Neuronal stem cell (in vitro differentiated cells): ENCODE results near the gene PDK2.

Experiments used
- DNase-seq: peaks from one replicate; pipeline ENCODE4 v3.0.0-alpha.2; 2013; ENCODE audit warnings: low spot score
- H2AFZ ChIP-seq: one replicate; pipeline ENCODE4 v1.6.1; 2013; ENCODE audit warnings: mild to moderate bottlenecking, low read length, inconsistent platforms
- H2AK5ac ChIP-seq: 2 replicates; pipeline ENCODE4 v1.6.1; 2013; ENCODE audit warnings: low read depth, mild to moderate bottlenecking, inconsistent platforms, low read length, moderate library complexity, mixed read lengths
- H2BK120ac ChIP-seq: 2 replicates; pipeline ENCODE4 v1.6.1; 2013; ENCODE audit warnings: low read depth, mild to moderate bottlenecking, inconsistent platforms, low read length, moderate library complexity, mixed read lengths
- H2BK12ac ChIP-seq: one replicate; pipeline ENCODE4 v1.6.1; 2013; ENCODE audit warnings: low read length, inconsistent platforms
- H2BK15ac ChIP-seq: 2 replicates; pipeline ENCODE4 v1.6.1; 2013; ENCODE audit warnings: mild to moderate bottlenecking, low read length, inconsistent platforms, mixed read lengths
- H2BK5ac ChIP-seq: one replicate; pipeline ENCODE4 v1.6.1; 2013; ENCODE audit warnings: inconsistent platforms, mild to moderate bottlenecking, low read length, moderate library complexity
- H3K14ac ChIP-seq: one replicate; pipeline ENCODE4 v1.6.1; 2013; ENCODE audit warnings: low read length, inconsistent platforms
- H3K18ac ChIP-seq: 2 replicates; pipeline ENCODE4 v1.6.1; 2013; ENCODE audit warnings: low read length, inconsistent platforms
- H3K23ac ChIP-seq: 2 replicates; pipeline ENCODE4 v1.6.1; 2013; ENCODE audit warnings: low read depth, mild to moderate bottlenecking, mixed read lengths, low read length, inconsistent platforms; ENCODE audit not compliant: poor library complexity
- H3K27ac ChIP-seq: replicated peaks from 3 replicates; pipeline ENCODE4 v1.5.1; 2013; ENCODE audit warnings: low read length, inconsistent platforms
- H3K27me3 ChIP-seq, 3 experiments: 2 replicates each; pipeline ENCODE4 v1.6.1; 2013; ENCODE audit warnings: low read length in 3 of 3, mild to moderate bottlenecking in 2 of 3, inconsistent platforms in 1 of 3, low read depth in 1 of 3, mixed read lengths in 1 of 3, moderate library complexity in 1 of 3; ENCODE audit not compliant: control insufficient read depth in 3 of 3, insufficient read depth in 3 of 3
- H3K36me3 ChIP-seq, 2 donors: replicated peaks in 1 of 2; 2 replicates each; pipeline ENCODE4 v1.6.1; 2013; ENCODE audit warnings: low read length in 2 of 2; ENCODE audit not compliant: control insufficient read depth in 2 of 2, insufficient read depth in 2 of 2
- H3K4ac ChIP-seq: 2 replicates; pipeline ENCODE4 v1.6.1; 2013; ENCODE audit warnings: inconsistent platforms, mild to moderate bottlenecking, low read length, moderate library complexity
- H3K4me1 ChIP-seq, 2 donors: 1 replicate in 1 of 2; 2 replicates in 1 of 2; pipeline ENCODE4 v1.6.1; 2013; ENCODE audit warnings: low read length in 2 of 2, low read depth in 1 of 2; ENCODE audit not compliant: control insufficient read depth in 2 of 2, insufficient read depth in 1 of 2
- H3K4me2 ChIP-seq: one replicate; pipeline ENCODE4 v1.6.1; 2013; ENCODE audit warnings: mild to moderate bottlenecking, low read length, inconsistent platforms; ENCODE audit not compliant: insufficient read depth, poor library complexity, severe bottlenecking
- H3K4me3 ChIP-seq, 2 donors: 2 replicates each; pipeline ENCODE4 v1.5.1; 2013; ENCODE audit warnings: low read length in 2 of 2, mild to moderate bottlenecking in 2 of 2, inconsistent platforms in 1 of 2, moderate library complexity in 1 of 2
- H3K79me1 ChIP-seq: one replicate; pipeline ENCODE4 v1.6.1; 2013; ENCODE audit warnings: low read depth, mild to moderate bottlenecking, inconsistent platforms, low read length, moderate library complexity
- H3K9ac ChIP-seq: one replicate; pipeline ENCODE4 v1.6.1; 2013; ENCODE audit warnings: mild to moderate bottlenecking, low read depth, low read length, inconsistent platforms; ENCODE audit not compliant: poor library complexity
- H3K9me3 ChIP-seq, 2 donors: replicated peaks in 1 of 2; 2 replicates each; pipeline versions ENCODE3 to v1.6.1; 2013; ENCODE audit warnings: low read length in 2 of 2, mild to moderate bottlenecking in 2 of 2, inconsistent platforms in 1 of 2, low read depth in 1 of 2, mixed read lengths in 1 of 2, moderate library complexity in 1 of 2; ENCODE audit not compliant: control insufficient read depth in 2 of 2, insufficient read depth in 1 of 2
- H4K8ac ChIP-seq: one replicate; pipeline ENCODE4 v1.6.1; 2013; ENCODE audit warnings: low read depth, mild to moderate bottlenecking, inconsistent platforms, low read length, moderate library complexity
- H4K91ac ChIP-seq: one replicate; pipeline ENCODE4 v1.6.1; 2013; ENCODE audit warnings: low read length, low read depth, mild to moderate bottlenecking, inconsistent platforms; ENCODE audit not compliant: poor library complexity
- WGBS, 2 donors: extraction: QIAGEN DNeasy Blood & Tissue Kit; methylation state at CpG; one replicate each; pipeline ENCODE4 v1.1.7; 2013; ENCODE audit warnings: missing lambda C conversion rate in 2 of 2, mixed read lengths in 1 of 2; ENCODE audit not compliant: insufficient read length in 2 of 2, insufficient replicate concordance in 1 of 2; ENCODE audit errors: extremely low coverage in 2 of 2; 5-methylcytosine and 5-hydroxymethylcytosine counted together

PDK2 gene

DNA sequence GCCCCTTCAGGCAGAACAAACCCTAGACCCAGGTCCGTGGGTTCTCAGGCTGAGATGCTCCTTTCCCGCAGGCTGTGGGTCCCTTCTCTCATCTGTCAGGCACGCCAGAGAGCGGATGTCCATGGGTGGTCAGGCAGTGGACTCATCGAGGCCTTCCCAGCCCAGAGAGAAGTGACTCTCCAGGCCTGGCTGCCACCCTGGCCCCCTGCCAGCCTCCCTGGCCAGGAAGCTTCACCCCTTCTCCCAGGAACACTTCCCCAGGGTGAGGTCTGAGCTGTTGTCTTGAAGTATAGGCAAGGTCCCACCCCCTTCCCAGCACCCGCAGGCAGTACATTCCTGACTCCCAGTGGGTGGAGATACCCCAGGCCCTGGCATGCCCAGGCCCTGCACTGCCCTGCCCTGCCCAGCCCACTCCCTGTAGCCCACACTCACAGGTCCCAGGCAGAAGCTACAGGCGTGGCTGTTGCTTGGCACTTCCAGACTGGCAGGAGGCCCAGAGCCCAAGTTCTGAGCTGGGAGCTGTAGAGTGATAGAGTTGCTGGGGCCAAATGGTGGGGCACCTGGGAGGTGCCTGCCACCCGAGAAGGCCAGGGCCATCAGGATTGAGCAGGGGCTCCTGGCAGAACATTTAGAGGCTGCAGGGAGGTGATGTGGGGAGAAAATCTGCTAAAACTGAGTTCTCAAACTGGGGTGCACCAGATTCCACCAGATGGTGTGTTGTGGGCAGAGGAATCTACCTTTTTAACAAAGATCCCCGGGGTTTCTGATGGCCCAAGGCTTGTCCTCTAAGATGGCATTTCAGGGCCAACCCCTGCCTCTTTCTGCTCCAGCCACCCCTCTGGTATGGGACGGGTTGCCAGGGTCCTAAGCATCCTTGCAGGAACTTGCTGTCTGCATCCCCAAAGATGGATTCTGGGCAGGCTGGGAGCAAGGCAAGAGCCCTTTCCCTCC lies 32.6 kb upstream of the PDK2 start:
- Histone ChIP-seq H4K8ac (no peak overlapping the region), H2BK5ac (peak overlapping the region; percentile 87), H2BK15ac (peak overlapping the region; percentile 60), H3K9ac (no peak overlapping the region), H3K14ac (peak overlapping the region; percentile 47), H3K23ac (no peak overlapping the region), H2BK12ac (no peak overlapping the region), H3K79me1 (no peaks in the 10 kb centered on the region), H3K27ac (no peak overlapping the region), H2AK5ac (peak overlapping the region; percentile 89), H3K9me3 (no peaks in the 10 kb centered on the region), H3K4me3 (no peak overlapping the region), H4K91ac (peak overlapping the region; percentile 79), H3K27me3 (peaks cover 0 to 19% (median 8%) of the 10 kb centered on the region in 3 experiments), H3K4me2 (no peak overlapping the region), H3K36me3 (no peaks in the 10 kb centered on the region), H3K4ac (peak overlapping the region; percentile 85), H3K18ac (peak overlapping the region; percentile 86), H2BK120ac (no peak overlapping the region), H2AFZ (no peak overlapping the region), H3K4me1 (peaks cover 1 to 8% of the 10 kb centered on the region in 2 donors)
- no peak for DNase-seq
- no CpG with 5 or more reads among the region's 10 CpGs for WGBS, 2 donors

DNA sequence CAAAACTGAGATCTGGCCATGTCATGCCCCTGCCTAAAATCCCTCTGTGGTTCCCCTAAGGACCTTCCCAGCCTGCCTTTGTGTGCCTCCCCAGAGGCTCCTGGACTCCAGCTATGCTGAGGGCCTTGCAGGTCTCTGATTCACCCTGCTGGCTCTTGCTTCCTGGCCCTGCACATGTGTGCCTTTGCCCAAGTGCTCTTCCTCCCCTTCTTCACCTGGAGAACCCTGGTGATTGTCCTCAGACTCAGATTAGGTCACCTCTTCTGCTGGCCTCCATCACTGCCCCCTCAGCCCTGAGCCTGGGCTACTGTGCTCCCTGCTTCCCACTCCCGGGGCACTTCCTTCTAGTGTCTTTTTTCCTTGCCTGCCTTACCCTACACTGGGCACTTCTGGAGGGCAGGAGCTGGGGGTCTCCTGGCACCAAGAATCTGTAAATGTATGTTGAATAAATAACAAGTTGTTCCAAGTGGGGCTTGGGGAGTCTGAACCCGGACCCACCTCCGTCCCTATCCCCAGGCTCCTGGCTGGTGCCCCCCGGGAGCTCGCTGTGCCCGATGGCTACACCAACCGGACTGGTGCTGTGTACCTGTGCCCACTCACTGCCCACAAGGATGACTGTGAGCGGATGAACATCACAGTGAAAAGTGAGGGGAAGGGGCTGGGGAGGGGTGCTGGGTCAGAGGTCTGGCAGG lies 31.4 kb upstream of the PDK2 start:
- Histone ChIP-seq H3K27ac (no peak overlapping the region), H3K79me1 (no peaks in the 10 kb centered on the region), H3K9ac (no peak overlapping the region), H3K36me3 (no peaks in the 10 kb centered on the region), H3K27me3 (peaks cover 0 to 8% (median 0%) of the 10 kb centered on the region in 3 experiments), H4K91ac (no peak overlapping the region), H2BK5ac (no peak overlapping the region), H3K23ac (peak overlapping the region; percentile 17), H2BK12ac (no peak overlapping the region), H3K4me3 (no peak overlapping the region), H2AK5ac (peak overlapping the region; percentile 8), H4K8ac (no peak overlapping the region), H3K4me1 (peaks cover 1 to 8% of the 10 kb centered on the region in 2 donors), H3K18ac (no peak overlapping the region), H3K9me3 (no peaks in the 10 kb centered on the region), H3K4me2 (no peak overlapping the region), H2AFZ (no peak overlapping the region), H2BK120ac (no peak overlapping the region), H3K14ac (no peak overlapping the region), H3K4ac (no peak overlapping the region), H2BK15ac (peak overlapping the region; percentile 39)
- DNase-seq = no peak
- no CpG with 5 or more reads among the region's 8 CpGs for WGBS, 2 donors

GRCh38 chr17:50064253-50065001 lies 30.7 kb upstream of the PDK2 start:
- Histone ChIP-seq H3K79me1 (no peaks in the 10 kb centered on the region), H3K27ac (no peak overlapping the region), H3K27me3 (peaks cover 0 to 1% (median 0%) of the 10 kb centered on the region in 3 experiments), H3K4me2 (no peak overlapping the region), H2BK15ac (no peak overlapping the region), H2AFZ (peak overlapping the region; percentile 82), H3K18ac (peak overlapping the region; percentile 88), H2BK12ac (no peak overlapping the region), H3K14ac (peak overlapping the region; percentile 25), H4K8ac (no peak overlapping the region), H3K36me3 (no peaks in the 10 kb centered on the region), H3K4me1 (peaks cover 1 to 8% of the 10 kb centered on the region in 2 donors), H2BK120ac (no peak overlapping the region), H3K23ac (peak overlapping the region; percentile 18), H2BK5ac (no peak overlapping the region), H4K91ac (no peak overlapping the region), H3K4me3 (no peak overlapping the region), H3K9ac (peak overlapping the region; percentile 67), H3K4ac (no peak overlapping the region), H2AK5ac (peak overlapping the region; percentile 8), H3K9me3 (no peaks in the 10 kb centered on the region)
- WGBS, 2 donors = no CpG with 5 or more reads among the region's 20 CpGs
- DNase-seq = no peak
